A549 (cell line): Measurements from ENCODE around the gene ZNF586. TPM values are rescaled to one million over a fixed set of nuclear protein-coding genes. Genes with fewer than 3 reads are reported as not detected.

Experiments
- ATAC-seq, 2 experiments: fragments of 200-7000 bp in 1 of 2; fragments of >200 bp in 1 of 2; cut with Nextera tagmentation in 1 of 2; cut with Tn5 transposase in 1 of 2; 3 replicates each; pipeline versions ENCODE4 v1.8.0 to v1.9.1; 2018 to 2020; ENCODE audit warnings: mild to moderate bottlenecking in 1 of 2, moderate library complexity in 1 of 2
- CTCF ChIA-PET: fragments of 300-600 bp; sonication (Branson Sonifier 250); formaldehyde crosslinking; extraction: SDS; loops from one replicate; lab custom pipeline; 2021; ENCODE audit warnings: antibody characterized with exemption, inconsistent platforms; lab: Yijun Ruan, JAX
- POLR2A ChIA-PET: fragments of 350-600 bp; formaldehyde crosslinking; extraction: SDS; loops from one replicate; lab custom pipeline; 2021; ENCODE audit warnings: antibody characterized with exemption, inconsistent platforms; lab: Yijun Ruan, JAX
- DNase-seq, 2 experiments: peaks; one replicate each; pipeline versions ENCODE4 v3.0.0 to v3.0.0-alpha.2; 2011 to 2016; ENCODE audit warnings: low read depth in 1 of 2, low spot score in 1 of 2
- FAIRE-seq: peaks from 2 replicates; lab custom pipeline; 2011; peaks lifted over from hg19 to GRCh38; lab: Jason Lieb, UNC
- H3K27ac ChIP-seq, 2 experiments: fragments of >200 bp; sonication (Bioruptor Twin); formaldehyde crosslinking; 3 replicates each; pipeline ENCODE4 v1.5.1; 2016 to 2017
- H3K4me1 ChIP-seq: fragments of >200 bp; sonication (Bioruptor Twin); formaldehyde crosslinking; 3 replicates; pipeline ENCODE4 v1.6.1; 2016
- H3K4me2 ChIP-seq: fragments of >200 bp; sonication (Bioruptor Twin); formaldehyde crosslinking; 3 replicates; pipeline ENCODE4 v1.6.1; 2016
- H3K4me3 ChIP-seq: fragments of >200 bp; sonication (Bioruptor Twin); formaldehyde crosslinking; 3 replicates; pipeline ENCODE4 v1.5.1; 2016
- H3K9me3 ChIP-seq: fragments of >200 bp; sonication (Bioruptor Twin); formaldehyde crosslinking; 3 replicates; pipeline ENCODE4 v1.6.1; 2016
- BCL3 ChIP-seq: fragments of >200 bp; sonication (Bioruptor Twin); formaldehyde crosslinking; IDR thresholded peaks from 3 replicates; pipeline ENCODE4 v1.6.1; 2016
- CEBPB ChIP-seq, 2 experiments: fragments of >200 bp in 1 of 2; sonication (Bioruptor Twin) in 1 of 2; formaldehyde crosslinking in 1 of 2; IDR thresholded peaks; 2 replicates each; pipeline ENCODE4 v1.6.1; 2012 to 2016
- CHD2 ChIP-seq: fragments of 150-350 bp; IDR thresholded peaks from 2 replicates; pipeline ENCODE4 v1.6.1; 2014; ENCODE audit warnings: low read length; ENCODE audit not compliant: partially characterized antibody
- CHD4 ChIP-seq: fragments of 200-600 bp; sonication (generic); IDR thresholded peaks from 2 replicates; pipeline ENCODE4 v1.6.1; 2016; ENCODE audit warnings: antibody characterized with exemption, mild to moderate bottlenecking, borderline replicate concordance
- EHF ChIP-seq: fragments of 250-450 bp; sonication (Bioruptor Pico); IDR thresholded peaks from 2 replicates; pipeline ENCODE4 v1.5.0; 2020; ENCODE audit warnings: mild to moderate bottlenecking
- EP300 ChIP-seq, 2 experiments: fragments of >200 bp; sonication (Bioruptor Twin); formaldehyde crosslinking; IDR thresholded peaks; 2 replicates in 1 of 2; 3 replicates in 1 of 2; pipeline ENCODE4 v1.6.1; 2016 to 2017
- ESRRA ChIP-seq: fragments of 150-350 bp; IDR thresholded peaks from 2 replicates; pipeline ENCODE4 v1.6.1; 2014; ENCODE audit warnings: mild to moderate bottlenecking, low read length, borderline replicate concordance
- FOXS1 ChIP-seq: fragments of 250-450 bp; sonication (Bioruptor Pico); IDR thresholded peaks from 2 replicates; pipeline ENCODE4 v1.5.0; 2020; ENCODE audit warnings: mild to moderate bottlenecking, moderate library complexity
- GATA3 ChIP-seq: IDR thresholded peaks from 2 replicates; pipeline ENCODE4 v1.6.1; 2012; ENCODE audit warnings: borderline replicate concordance
- HDAC2 ChIP-seq: fragments of 200-600 bp; sonication (generic); IDR thresholded peaks from 2 replicates; pipeline ENCODE4 v1.6.1; 2016
- HOXA7 ChIP-seq: fragments of 250-450 bp; sonication (Bioruptor Pico); IDR thresholded peaks from 2 replicates; pipeline ENCODE4 v1.5.0; 2020; ENCODE audit warnings: mild to moderate bottlenecking, moderate library complexity
- HOXB5 ChIP-seq: fragments of 250-450 bp; sonication (Bioruptor Pico); IDR thresholded peaks from 2 replicates; pipeline ENCODE4 v1.5.0; 2020; ENCODE audit warnings: mild to moderate bottlenecking, moderate library complexity
- JUN ChIP-seq, 2 experiments: fragments of >200 bp; sonication (Bioruptor Twin); formaldehyde crosslinking; IDR thresholded peaks; 2 replicates in 1 of 2; 3 replicates in 1 of 2; pipeline ENCODE4 v1.6.1; 2016 to 2017
- MAFK ChIP-seq: fragments of 450-650 bp; IDR thresholded peaks from 2 replicates; pipeline ENCODE4 v1.6.1; 2014; ENCODE audit not compliant: partially characterized antibody
- MAZ ChIP-seq: fragments of 150-350 bp; IDR thresholded peaks from 2 replicates; pipeline ENCODE4 v1.6.1; 2014; ENCODE audit warnings: antibody characterized with exemption, low read depth, low read length, borderline replicate concordance
- MYC ChIP-seq: IDR thresholded peaks from 2 replicates; pipeline ENCODE4 v1.6.1; 2012; ENCODE audit warnings: mild to moderate bottlenecking, inconsistent platforms, low read length, improper control_type of control experiment, borderline replicate concordance
- NFE2L2 ChIP-seq: fragments of 150-350 bp; conservative IDR thresholded peaks from 2 replicates; pipeline ENCODE4 v1.6.1; 2014; ENCODE audit warnings: low read length
- PHF8 ChIP-seq: fragments of 200-600 bp; sonication (generic); IDR thresholded peaks from 2 replicates; pipeline ENCODE4 v1.6.1; 2016; ENCODE audit warnings: low read depth, mild to moderate bottlenecking, antibody characterized with exemption, moderate library complexity, borderline replicate concordance
- POLR2A ChIP-seq: IDR thresholded peaks from 2 replicates; pipeline ENCODE4 v1.6.1; 2012; ENCODE audit warnings: mild to moderate bottlenecking, low read length
- POLR2AphosphoS2 ChIP-seq: conservative IDR thresholded peaks from 2 replicates; pipeline ENCODE4 v1.6.1; 2012; ENCODE audit warnings: low read length, improper control_type of control experiment, inconsistent platforms
- RAD21 ChIP-seq, 2 experiments: fragments of >200 bp in 1 of 2; sonication (Bioruptor Twin) in 1 of 2; formaldehyde crosslinking in 1 of 2; IDR thresholded peaks in 1 of 2; conservative IDR thresholded peaks in 1 of 2; 2 replicates in 1 of 2; 3 replicates in 1 of 2; pipeline ENCODE4 v1.6.1; 2012 to 2018; ENCODE audit warnings: inconsistent platforms in 1 of 2
- RCOR1 ChIP-seq: fragments of 150-350 bp; IDR thresholded peaks from 2 replicates; pipeline ENCODE4 v1.6.1; 2014; ENCODE audit warnings: antibody characterized with exemption, low read length, low read depth
- RNF2 ChIP-seq: fragments of 200-600 bp; sonication (generic); IDR thresholded peaks from 2 replicates; pipeline ENCODE4 v1.6.1; 2016; ENCODE audit warnings: low read depth, mild to moderate bottlenecking, antibody characterized with exemption, moderate library complexity, borderline replicate concordance
- SMC3 ChIP-seq: fragments of >200 bp; sonication (Bioruptor Twin); formaldehyde crosslinking; IDR thresholded peaks from 3 replicates; pipeline ENCODE4 v1.6.1; 2018; ENCODE audit warnings: inconsistent platforms
- ZC3H11A ChIP-seq: fragments of 450-650 bp; IDR thresholded peaks from 2 replicates; pipeline ENCODE4 v1.6.1; 2014; ENCODE audit warnings: antibody characterized with exemption, mild to moderate bottlenecking
- WGBS: methylation state at CpG from one replicate; pipeline ENCODE4 v1.1.6; 2017; ENCODE audit errors: missing lambda C conversion rate; 5-methylcytosine and 5-hydroxymethylcytosine counted together
- polyA plus RNA-seq, 4 experiments: library from polyadenylated mRNA; depleted of rRNA in 3 of 4; stranded (reverse); fragments of >200 nt; fragmentation: RNase III in 1 of 4; extraction: RNeasy Plus Mini Kit Qiagen cat#74134 plus additional on column Dnase treatment in 1 of 4; gene quantifications; 2 replicates in 3 of 4; 3 replicates in 1 of 4; pipeline ENCODE4 v1.2.3, GENCODE V29; 2011 to 2017
- TF ChIP-seq, protein P1 (sequence below): IDR thresholded peaks from 2 replicates; pipeline ENCODE4 v1.6.1; 2012; ENCODE audit warnings: low read depth, borderline replicate concordance
- TF ChIP-seq, protein P2 (sequence below): fragments of >200 bp; sonication (Bioruptor Twin); formaldehyde crosslinking; IDR thresholded peaks from 2 replicates; pipeline ENCODE4 v1.6.1; 2016
- TF ChIP-seq, protein P3 (sequence below): IDR thresholded peaks from 2 replicates; pipeline ENCODE4 v1.6.1; 2012
- TF ChIP-seq, protein P4 (sequence below): IDR thresholded peaks from 2 replicates; pipeline ENCODE4 v1.6.1; 2012
- TF ChIP-seq, protein P5 (sequence below): fragments of 250-450 bp; sonication (Bioruptor Pico); IDR thresholded peaks from 2 replicates; pipeline ENCODE4 v1.5.0; 2020; ENCODE audit warnings: low read depth, mild to moderate bottlenecking, moderate library complexity

Gene ZNF586
- polyA plus RNA-seq, 2 of the 4 experiments (the other 2 are of a cell fraction) = 7.1 to 8.2 TPM

- Histone ChIP-seq H3K4me3 (peak overlapping the region; percentile 82), H3K4me1 (no peaks in the 10 kb centered on the region), H3K9me3 (peaks cover 18% of the 10 kb centered on the region), H3K4me2 (peak overlapping the region; percentile 97), H3K27ac (peak overlapping the region; percentile 79 to 90)
- FAIRE-seq (no peak), DNase-seq (peak in 1 of 2 experiments; percentile 17), ATAC-seq (peak; percentile 9 to 19; a peak in 3 of 6 replicates)
- CTCF ChIA-PET = interaction anchor here (0.6 kb wide), 1 partner anchor 257 kb away, joined by 3 read pairs; no protein-coding TSS in a partner anchor
- TF ChIP-seq GATA3 = no peak
- TF ChIP-seq MAZ = no peak
- no peak for TF ChIP-seq MAFK
- TF ChIP-seq MYC = no peak
- TF ChIP-seq EHF = no peak
- TF ChIP-seq, protein P1, sequence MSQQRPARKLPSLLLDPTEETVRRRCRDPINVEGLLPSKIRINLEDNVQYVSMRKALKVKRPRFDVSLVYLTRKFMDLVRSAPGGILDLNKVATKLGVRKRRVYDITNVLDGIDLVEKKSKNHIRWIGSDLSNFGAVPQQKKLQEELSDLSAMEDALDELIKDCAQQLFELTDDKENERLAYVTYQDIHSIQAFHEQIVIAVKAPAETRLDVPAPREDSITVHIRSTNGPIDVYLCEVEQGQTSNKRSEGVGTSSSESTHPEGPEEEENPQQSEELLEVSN = no peak
- TF ChIP-seq HDAC2 = no peak
- TF ChIP-seq EP300 (IDR thresholded peaks at IDR 0.05) = no peak
- TF ChIP-seq RCOR1 = no peak
- TF ChIP-seq SMC3 = no peak
- TF ChIP-seq, protein P2, sequence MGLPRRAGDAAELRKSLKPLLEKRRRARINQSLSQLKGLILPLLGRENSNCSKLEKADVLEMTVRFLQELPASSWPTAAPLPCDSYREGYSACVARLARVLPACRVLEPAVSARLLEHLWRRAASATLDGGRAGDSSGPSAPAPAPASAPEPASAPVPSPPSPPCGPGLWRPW = no peak
- TF ChIP-seq ZC3H11A = no peak
- no peak for TF ChIP-seq FOXS1 (CRISPR knock-in tag)
- no peak for TF ChIP-seq POLR2A
- TF ChIP-seq NFE2L2 = no peak
- no peak for TF ChIP-seq HOXA7 (CRISPR knock-in tag)
- no peak for TF ChIP-seq ESRRA
- TF ChIP-seq POLR2AphosphoS2 = no peak
- POLR2A ChIA-PET = interaction anchor here (1.5 kb wide), 1 partner anchor 132 kb away, joined by 6 read pairs; the partner anchor contains the start of gene ZNF551
- WGBS = 35% methylated on average over 13 of the region's 13 CpGs
Observed at GRCh38 chr19:57813919-57814504, 44.5 kb downstream of the ZNF586 start.

GRCh38 chr19:57814505-57815246, 45.2 kb downstream of the ZNF586 start, which contains the start of gene ZNF552:
TSS of gene ZNF552 (minus strand) at chr19:57814913. CDS start at chr19:57814743, 170 bp downstream.
- ChIA-PET POLR2A (interaction anchor here (0.6 to 1.5 kb wide), 7 partner anchors 8 to 453 kb away, joined by 3 to 7 read pairs (median 4); partner anchors contain the start of genes ZNF416, ZNF551, ZNF586 and ZNF587), CTCF (interaction anchor here (0.7 kb wide), 1 partner anchor 50 kb away, joined by 3 read pairs; no protein-coding TSS in a partner anchor)
- DNase-seq = peak; percentile 94 to 96

More at GRCh38 chr19:57814505-57815246, 45.2 kb downstream of the ZNF586 start, which contains the start of gene ZNF552:
- TF ChIP-seq HOXA7 (CRISPR knock-in tag) = no peak
- no peak for TF ChIP-seq CHD4
- no peak for TF ChIP-seq RNF2
- peak; percentile 67 to 70; a peak in 4 of 5 replicates for TF ChIP-seq JUN (IDR thresholded peaks at IDR 0.05)
- no peak for TF ChIP-seq MYC
- peak; percentile 80; the same call in 1 of the 3 replicates for TF ChIP-seq BCL3
- no peak for TF ChIP-seq GATA3
- TF ChIP-seq, protein P3, sequence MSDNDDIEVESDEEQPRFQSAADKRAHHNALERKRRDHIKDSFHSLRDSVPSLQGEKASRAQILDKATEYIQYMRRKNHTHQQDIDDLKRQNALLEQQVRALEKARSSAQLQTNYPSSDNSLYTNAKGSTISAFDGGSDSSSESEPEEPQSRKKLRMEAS = peak; percentile 45; the same call in 1 of the 2 replicates
- TF ChIP-seq CHD2 = no peak
- TF ChIP-seq, protein P4, sequence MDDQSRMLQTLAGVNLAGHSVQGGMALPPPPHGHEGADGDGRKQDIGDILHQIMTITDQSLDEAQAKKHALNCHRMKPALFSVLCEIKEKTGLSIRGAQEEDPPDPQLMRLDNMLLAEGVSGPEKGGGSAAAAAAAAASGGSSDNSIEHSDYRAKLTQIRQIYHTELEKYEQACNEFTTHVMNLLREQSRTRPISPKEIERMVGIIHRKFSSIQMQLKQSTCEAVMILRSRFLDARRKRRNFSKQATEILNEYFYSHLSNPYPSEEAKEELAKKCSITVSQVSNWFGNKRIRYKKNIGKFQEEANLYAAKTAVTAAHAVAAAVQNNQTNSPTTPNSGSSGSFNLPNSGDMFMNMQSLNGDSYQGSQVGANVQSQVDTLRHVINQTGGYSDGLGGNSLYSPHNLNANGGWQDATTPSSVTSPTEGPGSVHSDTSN = peak; percentile 89
- TF ChIP-seq POLR2A = peak; percentile 88
- TF ChIP-seq, protein P5, sequence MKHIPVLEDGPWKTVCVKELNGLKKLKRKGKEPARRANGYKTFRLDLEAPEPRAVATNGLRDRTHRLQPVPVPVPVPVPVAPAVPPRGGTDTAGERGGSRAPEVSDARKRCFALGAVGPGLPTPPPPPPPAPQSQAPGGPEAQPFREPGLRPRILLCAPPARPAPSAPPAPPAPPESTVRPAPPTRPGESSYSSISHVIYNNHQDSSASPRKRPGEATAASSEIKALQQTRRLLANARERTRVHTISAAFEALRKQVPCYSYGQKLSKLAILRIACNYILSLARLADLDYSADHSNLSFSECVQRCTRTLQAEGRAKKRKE = no peak
- no peak for TF ChIP-seq CEBPB (IDR thresholded peaks at IDR 0.05)
- TF ChIP-seq HOXB5 (CRISPR knock-in tag) = peak; percentile 57; the same call in 1 of the 2 replicates
- TF ChIP-seq RAD21 (conservative IDR thresholded peaks at IDR 0.05 in 1 of 2, IDR thresholded peaks at IDR 0.05 in 1 of 2) = no peak
- TF ChIP-seq PHF8 = peak; percentile 33; the same call in 1 of the 2 replicates
- 2% methylated on average over 45 of the region's 50 CpGs for WGBS
- H3K27ac ChIP-seq = peak within 1 kb of the TSS; percentile 79 to 90
- peaks cover 13% of the 10 kb centered on the region for H3K9me3 ChIP-seq
- ATAC-seq (peak; percentile 95), FAIRE-seq (no peak)
- peak within 1 kb of the TSS; percentile 82 for H3K4me3 ChIP-seq
- H3K4me2 ChIP-seq = peak within 1 kb of the TSS; percentile 97
- no peaks in the 10 kb centered on the region for H3K4me1 ChIP-seq
